H1 (cell line): ENCODE results near the gene RBM24.

Experiments
- TBP ChIP-seq: IDR thresholded peaks from 2 replicates; pipeline ENCODE4 v1.6.1; 2011; ENCODE audit warnings: low read depth, low read length, improper control_type of control experiment
- TF ChIP-seq, protein P1 (sequence below): IDR thresholded peaks from 2 replicates; pipeline ENCODE4 v1.6.1; 2011; ENCODE audit warnings: low read depth, mild to moderate bottlenecking, low read length; ENCODE audit not compliant: insufficient read depth

DNA sequence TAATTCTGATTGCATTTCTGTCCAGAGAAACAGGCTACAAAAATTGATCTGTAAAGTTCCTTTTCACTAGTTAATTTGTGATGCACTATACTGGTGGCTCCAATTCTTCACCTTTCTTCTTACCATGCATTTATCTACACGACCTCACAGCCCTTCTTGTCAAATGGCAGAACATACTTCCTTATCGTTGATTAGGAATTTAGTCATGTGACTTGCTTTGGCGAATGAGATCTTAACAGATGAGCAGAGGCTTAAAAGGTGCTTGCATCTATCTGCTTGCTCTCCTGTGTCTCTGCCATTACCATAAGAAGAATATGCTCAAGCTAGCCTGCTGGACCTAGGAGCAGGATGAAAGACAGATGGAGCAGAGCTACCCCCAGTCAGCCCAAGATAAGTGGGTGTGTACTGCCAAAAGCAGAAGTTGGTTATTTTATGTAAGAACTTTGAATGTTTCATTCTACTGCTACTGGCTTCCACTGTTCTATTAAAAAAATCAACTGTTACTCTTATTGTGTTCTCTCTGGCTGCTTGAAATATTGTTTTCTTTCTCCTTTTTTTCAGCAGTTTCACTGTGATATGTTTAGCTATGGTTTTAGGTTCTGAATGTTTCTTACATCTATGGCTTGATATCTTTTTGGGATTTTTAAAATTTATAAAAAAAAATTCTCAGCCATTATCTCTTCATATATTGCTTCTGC, 40.2 kb upstream of the RBM24 start:
- TF ChIP-seq, protein P1, sequence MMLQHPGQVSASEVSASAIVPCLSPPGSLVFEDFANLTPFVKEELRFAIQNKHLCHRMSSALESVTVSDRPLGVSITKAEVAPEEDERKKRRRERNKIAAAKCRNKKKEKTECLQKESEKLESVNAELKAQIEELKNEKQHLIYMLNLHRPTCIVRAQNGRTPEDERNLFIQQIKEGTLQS: no peak
- TF ChIP-seq TBP: no peak
